ENCODE data around the gene TMC3.

The TMC3 gene

GRCh38 chr15:81384891-81385720 is 11.1 kb upstream of the TMC3 start:
- no peak overlapping the region for H3K4me3 ChIP-seq (ENCODE audit: low read depth, low read length)
- no peak for TF ChIP-seq CTCF (IDR thresholded peaks at IDR 0.05; ENCODE audit: borderline replicate concordance, insufficient read depth, low read depth, low read length)

DNA sequence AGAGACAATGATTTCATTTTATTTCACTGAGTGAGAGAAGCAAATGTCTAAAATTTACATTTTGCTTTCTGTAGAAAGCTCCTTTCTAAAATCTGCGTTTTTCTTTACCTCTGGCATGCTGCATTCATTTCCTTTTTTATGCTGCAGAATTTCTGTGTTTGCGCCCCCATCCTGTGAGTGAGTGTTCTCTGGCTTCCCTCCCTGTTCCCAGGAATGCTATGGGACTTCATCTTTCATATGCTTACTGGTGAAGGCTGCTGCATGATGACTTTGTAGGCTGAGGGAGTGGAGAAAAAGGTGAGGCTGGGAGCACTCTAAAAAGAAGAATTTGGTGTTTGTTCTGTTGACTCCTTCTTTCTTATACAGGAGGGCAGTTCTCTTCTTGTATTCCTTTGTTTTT is 7.7 kb upstream of the TMC3 start:
- no peak for TF ChIP-seq CTCF (IDR thresholded peaks at IDR 0.05; ENCODE audit: borderline replicate concordance, insufficient read depth, low read depth, low read length)
- no peak overlapping the region for H3K4me3 ChIP-seq (ENCODE audit: low read depth, low read length)

- TF ChIP-seq CTCF (IDR thresholded peaks at IDR 0.05; ENCODE audit: borderline replicate concordance, insufficient read depth, low read depth, low read length), result no peak
- H3K4me3 ChIP-seq (ENCODE audit: low read depth, low read length), result no peak overlapping the region
Measured at GRCh38 chr15:81380668-81381067, 6.7 kb upstream of the TMC3 start.

DNA sequence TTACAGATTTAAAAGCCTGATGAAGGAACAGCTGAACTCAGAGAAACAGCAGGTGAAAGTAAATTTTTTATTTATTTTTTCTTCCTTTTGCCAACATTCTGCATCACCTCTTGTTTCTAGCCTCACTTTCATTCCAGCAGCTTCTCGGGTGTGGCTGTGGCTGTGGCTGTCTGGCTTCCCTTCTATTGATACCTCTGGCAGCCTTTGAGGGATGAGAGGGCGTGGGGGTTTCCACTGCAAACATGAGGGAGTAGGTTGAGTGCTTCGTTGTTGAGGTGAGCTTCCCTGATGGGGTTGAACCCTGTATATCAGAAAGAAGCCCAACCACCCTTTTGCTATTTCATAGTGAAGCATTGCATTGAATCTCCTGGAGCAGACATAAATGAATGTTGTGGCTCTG is 6.2 kb upstream of the TMC3 start:
- TF ChIP-seq CTCF (IDR thresholded peaks at IDR 0.05; ENCODE audit: borderline replicate concordance, insufficient read depth, low read depth, low read length), result no peak
- H3K4me3 ChIP-seq (ENCODE audit: low read depth, low read length), result no peak overlapping the region

- H3K4me3 ChIP-seq (ENCODE audit: low read depth, low read length), result no peak overlapping the region
- no peak for TF ChIP-seq CTCF (IDR thresholded peaks at IDR 0.05; ENCODE audit: borderline replicate concordance, insufficient read depth, low read depth, low read length)
Measured at GRCh38 chr15:81379269-81379668, 5.3 kb upstream of the TMC3 start.

GRCh38 chr15:81378443-81378842 is 4.4 kb upstream of the TMC3 start:
- no peak for TF ChIP-seq CTCF (IDR thresholded peaks at IDR 0.05; ENCODE audit: borderline replicate concordance, insufficient read depth, low read depth, low read length)
- H3K4me3 ChIP-seq (ENCODE audit: low read depth, low read length), result no peak overlapping the region

- no peak overlapping the region for H3K4me3 ChIP-seq (ENCODE audit: low read depth, low read length)
- no peak for TF ChIP-seq CTCF (IDR thresholded peaks at IDR 0.05; ENCODE audit: borderline replicate concordance, insufficient read depth, low read depth, low read length)
Measured at GRCh38 chr15:81377871-81378270, 3.9 kb upstream of the TMC3 start.
